Astrocyte (in vitro differentiated cells and primary cell): ENCODE measurements around the gene SPOCK1. TPM values are rescaled to one million over a fixed set of nuclear protein-coding genes. Genes with fewer than 3 reads are reported as not detected.

Source experiments
- DNase-seq: peaks from one replicate; pipeline ENCODE4 v3.0.0-alpha.2; 2010; ENCODE audit warnings: low read depth
- FAIRE-seq: peaks from 2 replicates; lab custom pipeline; 2011; peaks lifted over from hg19 to GRCh38; lab: Jason Lieb, UNC
- H2AFZ ChIP-seq: 2 replicates; pipeline ENCODE4 v1.6.0; 2012; ENCODE audit warnings: low read depth, low read length, inconsistent platforms
- H3K27ac ChIP-seq: 2 replicates; pipeline ENCODE4 v1.5.1; 2011; ENCODE audit warnings: low read depth, low read length, inconsistent platforms
- H3K27me3 ChIP-seq: 2 replicates; pipeline ENCODE4 v1.6.0; 2011; ENCODE audit warnings: low read length, inconsistent platforms; ENCODE audit not compliant: insufficient read depth
- H3K36me3 ChIP-seq: 2 replicates; pipeline ENCODE4 v1.5.1; 2011; ENCODE audit warnings: low read length, inconsistent platforms; ENCODE audit not compliant: insufficient read depth
- H3K4me1 ChIP-seq: 2 replicates; pipeline ENCODE4 v1.5.1; 2011; ENCODE audit warnings: low read length, inconsistent platforms; ENCODE audit not compliant: insufficient read depth
- H3K4me2 ChIP-seq: 2 replicates; pipeline ENCODE4 v1.6.0; 2012; ENCODE audit warnings: low read length, inconsistent platforms
- H3K4me3 ChIP-seq: 2 replicates; pipeline ENCODE4 v1.5.1; 2011; ENCODE audit warnings: low read depth, mild to moderate bottlenecking, low read length, inconsistent platforms; ENCODE audit not compliant: insufficient read depth
- H3K79me2 ChIP-seq: 2 replicates; pipeline ENCODE4 v1.6.0; 2012; ENCODE audit warnings: mild to moderate bottlenecking, low read length, inconsistent platforms; ENCODE audit not compliant: insufficient read depth
- H3K9ac ChIP-seq: 2 replicates; pipeline ENCODE4 v1.6.0; 2012; ENCODE audit warnings: mild to moderate bottlenecking, low read length, inconsistent platforms
- H3K9me3 ChIP-seq: 2 replicates; pipeline ENCODE4 v1.5.1; 2012; ENCODE audit warnings: low read depth, mild to moderate bottlenecking, low read length, inconsistent platforms; ENCODE audit not compliant: insufficient read depth
- H4K20me1 ChIP-seq: 2 replicates; pipeline ENCODE4 v1.6.0; 2012; ENCODE audit warnings: low read length, inconsistent platforms; ENCODE audit not compliant: insufficient read depth
- H3K27ac Mint-ChIP-seq: one replicate; pipeline ENCODE4 v1.8.0; 2021; ENCODE audit warnings: mild to moderate bottlenecking, mixed read lengths; ENCODE audit not compliant: unreplicated experiment
- H3K27me3 Mint-ChIP-seq: one replicate; pipeline ENCODE4 v1.8.0; 2021; ENCODE audit warnings: low read depth, mixed read lengths; ENCODE audit not compliant: unreplicated experiment
- H3K36me3 Mint-ChIP-seq: one replicate; pipeline ENCODE4 v1.8.0; 2021; ENCODE audit warnings: low read depth, mixed read lengths; ENCODE audit not compliant: unreplicated experiment
- H3K4me1 Mint-ChIP-seq: one replicate; pipeline ENCODE4 v1.8.0; 2021; ENCODE audit warnings: low read depth, mixed read lengths; ENCODE audit not compliant: unreplicated experiment
- H3K4me3 Mint-ChIP-seq: one replicate; pipeline ENCODE4 v1.8.0; 2021; ENCODE audit warnings: mild to moderate bottlenecking, moderate library complexity, mixed read lengths; ENCODE audit not compliant: unreplicated experiment
- H3K9me3 Mint-ChIP-seq: one replicate; pipeline ENCODE4 v1.8.0; 2021; ENCODE audit warnings: mild to moderate bottlenecking, mixed read lengths; ENCODE audit not compliant: unreplicated experiment
- CTCF ChIP-seq: IDR thresholded peaks from 2 replicates; pipeline ENCODE4 v1.5.1; 2011; ENCODE audit warnings: low read depth, mild to moderate bottlenecking, inconsistent platforms, low read length, moderate library complexity; ENCODE audit not compliant: insufficient read depth
- EZH2 ChIP-seq: IDR thresholded peaks from 2 replicates; pipeline ENCODE4 v1.6.1; 2012; ENCODE audit warnings: mild to moderate bottlenecking, low read length, inconsistent platforms; ENCODE audit not compliant: insufficient read depth
- total RNA-seq: library from RNA; stranded (reverse); gene quantifications from 2 replicates; pipeline ENCODE4 v1.2.1, GENCODE V29; 2021

The SPOCK1 gene
- total RNA-seq, 1 donor from 2014 or later = 53.5 TPM

DNA sequence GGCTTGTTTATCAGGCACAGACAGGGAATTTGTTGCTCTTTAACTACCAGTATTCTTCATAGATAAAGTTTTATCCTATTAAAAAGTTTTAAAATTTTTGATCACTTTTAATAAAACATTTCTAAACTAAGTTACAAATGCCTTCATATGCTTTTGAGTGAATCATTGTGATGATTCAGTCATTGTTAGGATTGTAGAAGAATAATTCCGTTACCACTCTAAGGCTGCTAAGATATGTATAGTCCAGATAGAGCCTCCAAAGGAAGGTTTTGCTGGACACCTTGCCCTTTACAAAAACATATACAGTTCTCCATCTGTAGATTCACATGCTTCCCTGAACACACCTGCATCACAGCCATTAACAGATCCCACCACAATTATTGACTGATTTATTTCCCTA, 233.7 kb downstream of the SPOCK1 start:
- Histone ChIP-seq H3K27ac (peak overlapping the region; percentile 66), H3K36me3 (no peaks in the 10 kb centered on the region), H3K9me3 (no peaks in the 10 kb centered on the region), H2AFZ (no peak overlapping the region), H3K4me1 (peaks cover 29% of the 10 kb centered on the region), H3K79me2 (peaks cover 5% of the 10 kb centered on the region), H3K9ac (no peak overlapping the region), H3K4me2 (peak overlapping the region; percentile 77), H3K4me3 (no peak overlapping the region), H4K20me1 (peaks cover 4% of the 10 kb centered on the region), H3K27me3 (no peaks in the 10 kb centered on the region)
- H3K4me3 Mint-ChIP-seq = no peak overlapping the region
- no peaks in the 10 kb centered on the region for H3K9me3 Mint-ChIP-seq
- H3K36me3 Mint-ChIP-seq = no peaks in the 10 kb centered on the region
- TF ChIP-seq EZH2 = no peak
- TF ChIP-seq CTCF = no peak
- DNase-seq (peak; percentile 41), FAIRE-seq (peak; percentile 20)
- H3K27ac Mint-ChIP-seq = no peak overlapping the region
- H3K4me1 Mint-ChIP-seq = peaks cover 48% of the 10 kb centered on the region
- no peaks in the 10 kb centered on the region for H3K27me3 Mint-ChIP-seq

GRCh38 chr5:137264573-137264972, 234.6 kb downstream of the SPOCK1 start:
- H3K9ac ChIP-seq = peak overlapping the region; percentile 24
- peak overlapping the region; percentile 2 for H3K4me3 ChIP-seq
- H4K20me1 ChIP-seq = peaks cover 4% of the 10 kb centered on the region
- no peaks in the 10 kb centered on the region for H3K27me3 ChIP-seq
- no peaks in the 10 kb centered on the region for H3K36me3 ChIP-seq
- DNase-seq (peak; percentile 95), FAIRE-seq (peak; percentile 92)
- H3K27ac ChIP-seq = peak overlapping the region; percentile 66
- Mint-ChIP-seq H3K27ac (peak overlapping the region; percentile 80), H3K36me3 (no peaks in the 10 kb centered on the region), H3K4me1 (peaks cover 48% of the 10 kb centered on the region), H3K9me3 (no peaks in the 10 kb centered on the region), H3K4me3 (no peak overlapping the region), H3K27me3 (no peaks in the 10 kb centered on the region)
- no peaks in the 10 kb centered on the region for H3K9me3 ChIP-seq
- TF ChIP-seq EZH2 (no peak), CTCF (no peak)
- peak overlapping the region; percentile 77 for H3K4me2 ChIP-seq
- H2AFZ ChIP-seq = no peak overlapping the region
- peaks cover 29% of the 10 kb centered on the region for H3K4me1 ChIP-seq
- H3K79me2 ChIP-seq = peaks cover 4% of the 10 kb centered on the region

GRCh38 chr5:137264041-137264440, 235.1 kb downstream of the SPOCK1 start:
- Mint-ChIP-seq H3K27me3 (no peaks in the 10 kb centered on the region), H3K4me1 (peaks cover 44% of the 10 kb centered on the region), H3K27ac (peak overlapping the region; percentile 80), H3K36me3 (no peaks in the 10 kb centered on the region), H3K4me3 (no peak overlapping the region), H3K9me3 (no peaks in the 10 kb centered on the region)
- H3K27me3 ChIP-seq = no peaks in the 10 kb centered on the region
- no peak for TF ChIP-seq CTCF
- no peak for TF ChIP-seq EZH2
- H4K20me1 ChIP-seq = peaks cover 4% of the 10 kb centered on the region
- H2AFZ ChIP-seq = no peak overlapping the region
- peak overlapping the region; percentile 2 for H3K4me3 ChIP-seq
- FAIRE-seq (peak; percentile 5), DNase-seq (peak; percentile 61)
- H3K79me2 ChIP-seq = no peaks in the 10 kb centered on the region
- H3K9ac ChIP-seq = peak overlapping the region; percentile 17
- peak overlapping the region; percentile 77 for H3K4me2 ChIP-seq
- peak overlapping the region; percentile 66 for H3K27ac ChIP-seq
- H3K9me3 ChIP-seq = no peaks in the 10 kb centered on the region
- no peaks in the 10 kb centered on the region for H3K36me3 ChIP-seq
- peaks cover 29% of the 10 kb centered on the region for H3K4me1 ChIP-seq
